Tibial nerve (tissue), 4 donors: ENCODE results near the gene ELF3.

ENCODE experiments used
- EP300 ChIP-seq, 2 donors: sonication (generic); formaldehyde crosslinking; IDR thresholded peaks; one replicate each; pipeline ENCODE4 v1.6.1; 2017; ENCODE audit warnings: antibody characterized with exemption in 2 of 2, mild to moderate bottlenecking in 1 of 2
- POLR2A ChIP-seq, 2 donors: fragments of 450-650 bp; IDR thresholded peaks; one replicate each; pipeline ENCODE4 v1.6.1; 2017; ENCODE audit warnings: antibody characterized with exemption in 2 of 2, mild to moderate bottlenecking in 2 of 2, moderate library complexity in 2 of 2
- TF ChIP-seq, protein P1 (sequence below), 5 experiments: fragments of 200-600 bp in 3 of 5; fragments of 450-650 bp in 2 of 5; sonication (generic) in 3 of 5; IDR thresholded peaks; one replicate each; pipeline ENCODE4 v1.5.1; 2016 to 2019; ENCODE audit warnings: antibody characterized with exemption in 5 of 5, mild to moderate bottlenecking in 3 of 5, moderate library complexity in 2 of 5

DNA sequence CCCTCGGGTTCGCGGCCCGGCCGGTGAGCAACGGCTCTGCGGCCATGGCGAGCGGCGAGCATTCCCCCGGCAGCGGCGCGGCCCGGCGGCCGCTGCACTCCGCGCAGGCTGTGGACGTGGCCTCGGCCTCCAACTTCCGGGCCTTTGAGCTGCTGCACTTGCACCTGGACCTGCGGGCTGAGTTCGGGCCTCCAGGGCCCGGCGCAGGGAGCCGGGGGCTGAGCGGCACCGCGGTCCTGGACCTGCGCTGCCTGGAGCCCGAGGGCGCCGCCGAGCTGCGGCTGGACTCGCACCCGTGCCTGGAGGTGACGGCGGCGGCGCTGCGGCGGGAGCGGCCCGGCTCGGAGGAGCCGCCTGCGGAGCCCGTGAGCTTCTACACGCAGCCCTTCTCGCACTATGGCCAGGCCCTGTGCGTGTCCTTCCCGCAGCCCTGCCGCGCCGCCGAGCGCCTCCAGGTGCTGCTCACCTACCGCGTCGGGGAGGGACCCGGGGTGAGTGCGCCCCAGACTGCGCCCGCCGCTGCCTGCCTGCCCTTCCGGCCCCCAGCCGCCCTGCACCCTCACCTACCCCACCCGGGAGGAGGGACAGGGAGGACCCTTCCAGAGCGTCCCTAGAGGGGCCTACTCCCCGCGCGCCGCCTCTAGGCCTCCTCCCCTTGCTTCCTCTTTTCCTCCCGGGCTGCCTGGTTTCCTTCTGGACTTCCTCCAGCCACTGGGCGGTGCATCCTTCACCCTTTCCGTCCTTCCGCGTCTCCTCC, 27.6 kb upstream of the ELF3 start, which contains the start of gene RNPEP:
- TF ChIP-seq, protein P1, sequence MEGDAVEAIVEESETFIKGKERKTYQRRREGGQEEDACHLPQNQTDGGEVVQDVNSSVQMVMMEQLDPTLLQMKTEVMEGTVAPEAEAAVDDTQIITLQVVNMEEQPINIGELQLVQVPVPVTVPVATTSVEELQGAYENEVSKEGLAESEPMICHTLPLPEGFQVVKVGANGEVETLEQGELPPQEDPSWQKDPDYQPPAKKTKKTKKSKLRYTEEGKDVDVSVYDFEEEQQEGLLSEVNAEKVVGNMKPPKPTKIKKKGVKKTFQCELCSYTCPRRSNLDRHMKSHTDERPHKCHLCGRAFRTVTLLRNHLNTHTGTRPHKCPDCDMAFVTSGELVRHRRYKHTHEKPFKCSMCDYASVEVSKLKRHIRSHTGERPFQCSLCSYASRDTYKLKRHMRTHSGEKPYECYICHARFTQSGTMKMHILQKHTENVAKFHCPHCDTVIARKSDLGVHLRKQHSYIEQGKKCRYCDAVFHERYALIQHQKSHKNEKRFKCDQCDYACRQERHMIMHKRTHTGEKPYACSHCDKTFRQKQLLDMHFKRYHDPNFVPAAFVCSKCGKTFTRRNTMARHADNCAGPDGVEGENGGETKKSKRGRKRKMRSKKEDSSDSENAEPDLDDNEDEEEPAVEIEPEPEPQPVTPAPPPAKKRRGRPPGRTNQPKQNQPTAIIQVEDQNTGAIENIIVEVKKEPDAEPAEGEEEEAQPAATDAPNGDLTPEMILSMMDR (IDR thresholded peaks at IDR 0.05) = peak in 2 of 5 experiments; percentile 42 to 57
- TF ChIP-seq POLR2A (IDR thresholded peaks at IDR 0.05) = peak; percentile 54 to 71
- no peak for TF ChIP-seq EP300 (IDR thresholded peaks at IDR 0.05)
